ENCODE results near the gene MISP.

MISP gene

GRCh38 chr19:719636-720344 lies 31.1 kb upstream of the MISP start:
- DNase-seq (ENCODE audit: low spot score): peak; percentile 37
- no peak for TF ChIP-seq CTCF (IDR thresholded peaks at IDR 0.05; ENCODE audit: extremely low read depth, missing control alignments)

GRCh38 chr19:720345-721160 lies 30.4 kb upstream of the MISP start:
- no peak for DNase-seq (ENCODE audit: low spot score)
- no peak for TF ChIP-seq CTCF (IDR thresholded peaks at IDR 0.05; ENCODE audit: extremely low read depth, missing control alignments)

- no peak for DNase-seq (ENCODE audit: low spot score)
- TF ChIP-seq CTCF (IDR thresholded peaks at IDR 0.05; ENCODE audit: extremely low read depth, missing control alignments): no peak
Observed at GRCh38 chr19:722553-723101, 28.3 kb upstream of the MISP start.

- DNase-seq (ENCODE audit: low spot score): no peak
- no peak for TF ChIP-seq CTCF (IDR thresholded peaks at IDR 0.05; ENCODE audit: extremely low read depth, missing control alignments)
Observed at GRCh38 chr19:723247-723646, 27.7 kb upstream of the MISP start.

GRCh38 chr19:723714-724113 lies 27.2 kb upstream of the MISP start:
- TF ChIP-seq CTCF (IDR thresholded peaks at IDR 0.05; ENCODE audit: extremely low read depth, missing control alignments): no peak

GRCh38 chr19:725461-726089 lies 25.3 kb upstream of the MISP start:
- no peak for TF ChIP-seq CTCF (IDR thresholded peaks at IDR 0.05; ENCODE audit: extremely low read depth, missing control alignments)
- DNase-seq (ENCODE audit: low spot score): no peak

More at GRCh38 chr19:723714-724113, 27.2 kb upstream of the MISP start:
- no peak for DNase-seq (ENCODE audit: low spot score)

All from GM20000 (cell line).